A549 (cell line): ENCODE measurements around the gene MAP3K7CL.

Source experiments
- CBX8 ChIP-seq: fragments of 200-600 bp; sonication (generic); IDR thresholded peaks from 2 replicates; pipeline ENCODE4 v1.6.1; 2016
- CTCF ChIP-seq: fragments of >200 bp; sonication (Bioruptor Twin); formaldehyde crosslinking; IDR thresholded peaks from 3 replicates; pipeline ENCODE4 v1.5.1; 2016
- E2F6 ChIP-seq: IDR thresholded peaks from 2 replicates; pipeline ENCODE4 v1.6.1; 2012; ENCODE audit warnings: low read depth, borderline replicate concordance
- ELK1 ChIP-seq: fragments of 150-350 bp; IDR thresholded peaks from 2 replicates; pipeline ENCODE4 v1.6.1; 2014; ENCODE audit warnings: low read depth, mild to moderate bottlenecking, low read length
- EP300 ChIP-seq, 2 experiments: fragments of >200 bp; sonication (Bioruptor Twin); formaldehyde crosslinking; IDR thresholded peaks; 2 replicates in 1 of 2; 3 replicates in 1 of 2; pipeline ENCODE4 v1.6.1; 2016 to 2017
- FOSL2 ChIP-seq, 2 experiments: fragments of 450-650 bp in 1 of 2; fragments of >200 bp in 1 of 2; sonication (Bioruptor Twin) in 1 of 2; formaldehyde crosslinking; IDR thresholded peaks; 2 replicates each; pipeline versions ENCODE4 v1.5.0 to v1.6.1; 2016 to 2020; ENCODE audit warnings: mild to moderate bottlenecking in 1 of 2, moderate library complexity in 1 of 2
- KDM1A ChIP-seq: fragments of 200-600 bp; sonication (generic); IDR thresholded peaks from 2 replicates; pipeline ENCODE4 v1.6.1; 2016; ENCODE audit warnings: low read depth, mild to moderate bottlenecking
- MAX ChIP-seq: IDR thresholded peaks from 2 replicates; pipeline ENCODE4 v1.6.1; 2012
- MAZ ChIP-seq: fragments of 150-350 bp; IDR thresholded peaks from 2 replicates; pipeline ENCODE4 v1.6.1; 2014; ENCODE audit warnings: antibody characterized with exemption, low read depth, low read length, borderline replicate concordance
- PHF8 ChIP-seq: fragments of 200-600 bp; sonication (generic); IDR thresholded peaks from 2 replicates; pipeline ENCODE4 v1.6.1; 2016; ENCODE audit warnings: low read depth, mild to moderate bottlenecking, antibody characterized with exemption, moderate library complexity, borderline replicate concordance
- POLR2A ChIP-seq: IDR thresholded peaks from 2 replicates; pipeline ENCODE4 v1.6.1; 2012; ENCODE audit warnings: mild to moderate bottlenecking, low read length
- SMC3 ChIP-seq: fragments of >200 bp; sonication (Bioruptor Twin); formaldehyde crosslinking; IDR thresholded peaks from 3 replicates; pipeline ENCODE4 v1.6.1; 2018; ENCODE audit warnings: inconsistent platforms
- TP53 ChIP-seq: fragments of 250-450 bp; sonication (Bioruptor Pico); IDR thresholded peaks from 2 replicates; pipeline ENCODE4 v1.5.0; 2021; ENCODE audit warnings: mild to moderate bottlenecking, moderate library complexity
- USF2 ChIP-seq: fragments of 450-650 bp; IDR thresholded peaks from 2 replicates; pipeline ENCODE4 v1.6.1; 2014; ENCODE audit warnings: antibody characterized with exemption

GRCh38 chr21:29208044-29208681 lies 77.7 kb downstream of the MAP3K7CL start:
- TF ChIP-seq USF2 (no peak), CTCF (no peak), E2F6 (no peak), ELK1 (no peak), MAX (no peak), EP300 (IDR thresholded peaks at IDR 0.05) (no peak), KDM1A (no peak), POLR2A (no peak), PHF8 (no peak), TP53 (CRISPR knock-in tag) (no peak), FOSL2 (IDR thresholded peaks at IDR 0.05) (no peak), FOSL2 (CRISPR knock-in tag; IDR thresholded peaks at IDR 0.05) (no peak), MAZ (no peak), CBX8 (no peak), SMC3 (no peak)
